Mesenteric fat pad (tissue), 1 donor: Measurements from ENCODE around the gene OXGR1. TPM values are rescaled to one million over a fixed set of nuclear protein-coding genes. Genes with fewer than 3 reads are reported as not detected.
"Not testable (repeated sequence)": the region's sequence is repeated elsewhere in the genome, so short reads cannot be mapped to it uniquely, and the experiment has no call there.

Experiments
- DNase-seq: peaks from one replicate; pipeline ENCODE4 v3.0.0-alpha.2; 2020; ENCODE audit warnings: low spot score
- long read RNA-seq: library from polyadenylated mRNA; unstranded; transcript quantifications from one replicate; pipeline ENCODE4 v2.0.0, GENCODE V29; 2020
- total RNA-seq: library from RNA; stranded (reverse); fragmentation: NEBNext Ultra II Directional; extraction: Animal tissue kit (Norgen Biotek cat#: 25700); gene quantifications from one replicate; pipeline ENCODE4 v1.2.1, GENCODE V29; 2021
- donor health status: DM: yes; HTN: yes; CAD: no.

Gene OXGR1
- 0.42 TPM for total RNA-seq
- long read RNA-seq: 0 reads

DNA sequence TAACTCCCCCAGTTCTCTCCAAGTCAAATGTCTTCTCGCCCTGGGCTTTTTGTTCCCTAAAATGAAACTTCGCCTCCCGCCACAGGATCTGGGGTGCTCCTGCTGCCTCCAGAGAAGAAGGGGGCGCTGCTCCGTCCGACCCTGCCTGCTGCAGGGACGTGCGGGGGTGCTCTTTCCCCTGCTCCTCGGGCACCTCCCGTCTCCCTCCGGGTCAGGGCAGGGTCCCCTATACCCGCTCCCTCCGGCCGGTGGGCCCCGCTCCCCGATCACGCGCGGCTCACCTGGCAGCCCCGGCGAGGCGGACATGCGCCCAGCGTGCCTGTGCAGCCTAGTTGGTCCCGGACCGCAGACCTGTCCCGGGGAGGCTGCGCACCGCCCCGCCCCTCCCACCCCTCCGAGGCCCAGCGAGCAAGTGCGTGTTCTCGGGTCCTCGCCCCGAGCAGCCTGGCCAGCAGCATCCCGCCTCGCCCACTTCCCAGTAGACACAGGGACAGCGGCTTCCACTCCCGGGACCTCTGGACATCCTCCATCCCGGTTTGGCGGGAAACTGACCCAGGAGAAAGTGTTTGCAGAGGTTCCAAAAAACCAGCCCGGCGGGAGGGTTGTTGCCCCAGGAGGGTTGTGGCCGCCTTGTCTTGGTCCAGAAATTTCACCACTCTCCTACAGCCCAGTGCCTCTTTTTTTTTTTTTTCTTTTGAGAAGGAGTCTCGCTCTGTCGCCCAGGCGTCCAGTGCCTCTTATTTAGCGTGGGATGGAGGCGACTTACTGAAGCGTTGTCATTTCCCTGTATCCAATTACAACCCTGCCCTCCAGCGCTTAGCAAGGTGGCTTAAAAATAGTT is at the start of gene OXGR1:
Gene OXGR1, minus strand, starts transcription at position 460 of the 841 bp plus-strand sequence. CDS start 6,717 bp downstream, outside the sequence.
- DNase-seq: no peak

DNA sequence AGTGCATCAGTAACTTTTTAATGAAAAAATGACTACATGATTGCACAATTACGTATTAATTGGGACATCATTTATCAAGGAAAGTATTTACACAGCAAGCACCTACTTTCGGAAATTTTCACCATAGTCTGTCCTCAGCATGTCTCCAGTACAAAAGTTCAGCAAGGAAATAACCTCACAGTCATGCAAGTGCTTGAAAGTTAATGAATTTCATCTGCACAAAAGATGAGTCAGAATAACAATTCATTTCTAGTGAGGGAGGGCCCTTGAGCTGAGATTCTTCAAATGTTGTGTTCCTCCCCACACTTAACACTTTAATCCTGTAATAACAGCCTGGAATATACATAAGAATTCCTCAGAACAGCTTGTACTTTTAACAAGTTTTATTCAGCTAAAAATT is 49.0 kb upstream of the OXGR1 start:
- no peak for DNase-seq

DNA sequence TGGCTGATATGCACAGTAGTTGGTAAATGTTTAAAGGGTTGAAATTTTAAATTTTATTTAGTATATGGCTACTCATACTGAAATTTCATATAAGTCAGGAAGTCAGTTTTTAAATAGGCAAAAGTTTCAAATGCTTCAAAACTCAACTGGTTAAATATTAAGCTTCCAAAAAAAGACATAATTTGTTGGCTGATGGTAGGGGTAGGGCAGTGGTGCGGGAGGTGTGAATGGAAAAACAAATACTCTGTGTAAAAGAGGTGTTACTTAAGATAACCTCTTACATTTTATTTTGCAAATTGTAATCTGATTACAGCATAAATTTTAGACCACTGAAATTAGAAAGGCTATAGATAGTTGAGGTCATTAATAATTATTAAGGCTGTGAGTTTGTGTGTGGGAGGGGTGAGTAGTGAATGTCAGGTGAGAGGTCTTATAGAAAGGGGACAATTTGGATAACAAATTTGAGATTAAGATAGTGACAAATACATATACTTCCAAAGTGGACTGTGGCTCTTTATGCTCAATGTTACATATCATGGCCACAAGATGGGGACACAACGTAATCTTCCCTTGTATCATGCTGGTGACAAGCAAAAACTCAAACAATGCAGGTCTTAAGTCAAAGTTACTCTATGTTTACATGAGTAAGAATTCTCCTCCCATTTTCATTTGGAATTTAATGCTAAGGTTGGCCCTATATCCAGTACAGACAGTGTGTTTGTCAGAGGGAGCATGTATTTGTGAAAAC is 36.6 kb upstream of the OXGR1 start:
- no peak for DNase-seq

DNA sequence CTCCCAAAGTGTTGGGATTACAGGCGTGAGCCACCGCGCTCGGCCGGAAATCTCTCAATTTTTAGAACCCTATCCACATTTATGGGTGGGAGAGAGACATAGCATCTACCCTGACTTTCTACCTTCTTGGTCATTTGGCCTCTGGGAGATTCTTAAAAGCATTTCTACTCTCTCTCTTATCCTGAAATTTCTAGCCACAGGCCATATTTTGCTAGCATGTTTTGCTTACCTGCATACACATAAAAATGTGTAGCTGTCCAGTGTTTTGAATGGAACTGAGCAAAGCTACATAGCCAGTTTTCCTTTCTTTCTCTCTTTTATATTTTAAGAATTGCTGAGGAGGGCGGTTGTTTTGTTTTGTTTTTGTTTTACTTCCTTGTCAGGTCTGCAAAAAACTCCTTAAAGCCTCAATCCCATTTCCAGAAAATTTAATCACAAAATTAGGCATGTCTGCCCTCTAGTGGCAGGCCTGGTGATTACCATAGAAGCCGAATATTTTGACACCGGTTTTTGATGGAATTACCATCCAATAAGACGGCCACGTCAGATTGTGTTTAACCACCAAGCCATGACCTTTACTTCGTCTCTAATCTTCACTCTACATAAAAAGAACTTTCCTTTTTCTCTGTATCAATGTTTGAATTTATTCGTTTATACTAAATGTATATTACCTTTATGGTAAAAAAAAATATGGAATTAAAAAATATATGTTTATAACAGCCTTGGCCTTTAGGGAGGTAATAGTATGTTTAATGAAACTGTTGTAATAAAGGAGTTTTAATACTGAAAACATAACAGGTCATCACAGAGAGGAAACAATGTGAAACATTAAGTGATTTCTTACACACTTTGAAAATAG is 34.4 kb upstream of the OXGR1 start:
- no peak for DNase-seq

DNA sequence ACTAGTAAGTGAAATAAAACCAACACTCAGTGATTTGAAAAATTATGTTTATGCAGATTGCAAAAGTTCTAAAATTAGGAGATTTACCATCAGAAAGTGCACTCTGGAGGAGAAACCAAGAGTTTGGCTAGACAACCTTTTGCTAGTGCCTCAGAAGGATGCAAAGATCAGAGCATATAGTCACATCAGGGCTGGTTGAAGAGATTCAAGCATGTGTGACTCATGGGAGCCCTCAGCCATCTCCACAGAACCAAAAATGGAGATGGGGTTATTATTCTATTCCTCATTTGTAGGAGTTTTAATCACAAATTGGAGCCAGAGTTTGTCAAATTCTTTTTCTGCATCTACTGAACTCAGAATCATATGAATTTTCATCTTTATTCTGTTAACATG is 32.9 kb upstream of the OXGR1 start:
- DNase-seq: no peak

DNA sequence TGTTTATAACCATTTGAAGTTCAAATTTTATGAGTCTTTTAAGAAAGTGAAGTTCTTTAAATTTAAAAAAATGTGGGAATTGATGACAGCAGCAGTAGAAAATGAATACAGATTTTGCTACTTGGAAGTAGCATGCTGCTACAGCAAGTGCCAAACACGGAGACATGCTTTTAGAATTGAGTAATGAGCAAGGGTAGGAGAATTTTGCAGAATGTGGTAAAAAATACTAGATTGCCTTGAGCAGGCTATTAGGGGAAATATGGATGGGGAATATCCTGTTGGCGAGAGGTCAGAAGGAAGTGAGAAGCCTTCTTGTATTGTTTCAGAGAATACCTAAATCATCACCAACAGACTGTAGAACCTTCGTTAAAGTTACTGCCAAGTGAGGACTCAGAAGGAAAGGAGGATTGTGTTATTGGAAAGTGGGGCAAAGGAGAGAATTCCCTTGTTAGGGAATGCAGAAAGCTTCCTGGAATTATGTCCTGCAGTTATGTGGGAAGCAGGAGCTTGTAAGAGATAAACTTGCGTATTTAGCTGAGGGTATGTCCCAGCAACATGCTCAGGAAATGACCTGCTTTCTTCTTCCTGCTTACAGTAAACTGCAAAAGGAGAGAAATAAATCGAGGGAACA is 32.4 kb upstream of the OXGR1 start:
- no peak for DNase-seq

- not testable (repeated sequence) for DNase-seq
Observed at GRCh38 chr13:97023812-97024211, 29.5 kb upstream of the OXGR1 start.

GRCh38 chr13:97023117-97023516 is 28.8 kb upstream of the OXGR1 start:
- no peak for DNase-seq

DNA sequence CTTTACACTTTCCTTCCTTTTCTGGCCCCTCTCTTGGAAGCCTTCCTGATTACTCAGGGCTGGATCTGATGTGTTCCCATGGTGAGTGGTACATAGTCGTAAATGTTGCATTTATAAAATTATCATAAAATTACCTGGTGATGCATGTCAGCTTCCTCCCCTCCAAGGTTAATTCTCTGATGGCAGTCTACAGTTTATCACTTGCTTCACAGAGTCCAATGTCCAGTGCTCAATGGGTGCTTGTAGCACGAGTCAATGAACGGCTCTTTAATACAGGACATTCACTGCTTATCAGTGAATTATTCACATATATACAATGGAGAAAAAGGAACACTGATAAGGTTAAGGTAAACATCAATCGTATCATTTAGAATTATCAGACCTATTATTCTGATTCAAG is 27.0 kb upstream of the OXGR1 start:
- no peak for DNase-seq

DNA sequence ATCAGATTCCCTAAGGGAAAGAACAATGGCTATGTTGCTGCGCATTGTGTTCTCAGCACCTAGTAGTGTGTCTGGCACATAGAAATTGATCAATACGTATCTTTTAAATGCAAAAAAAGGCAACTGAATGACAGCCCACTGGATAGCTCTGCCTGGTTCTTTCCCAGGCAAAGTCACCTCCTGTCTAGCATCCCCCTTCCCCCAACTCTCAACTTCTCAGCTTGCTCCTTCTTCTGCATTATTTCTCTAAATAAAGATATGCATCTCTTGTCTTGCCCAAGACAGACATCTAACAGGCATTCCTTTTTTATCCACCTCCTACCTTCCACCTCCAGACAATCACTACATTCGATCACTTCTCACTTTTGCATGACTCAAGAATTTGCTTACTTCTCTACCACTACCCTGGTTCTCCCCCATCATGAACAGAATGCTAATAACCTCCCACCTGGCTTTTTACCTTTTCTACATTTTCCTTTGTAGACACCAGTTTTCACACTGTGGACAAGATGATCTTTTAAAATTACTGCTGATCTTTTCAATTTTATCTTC is 26.5 kb upstream of the OXGR1 start:
- no peak for DNase-seq

DNA sequence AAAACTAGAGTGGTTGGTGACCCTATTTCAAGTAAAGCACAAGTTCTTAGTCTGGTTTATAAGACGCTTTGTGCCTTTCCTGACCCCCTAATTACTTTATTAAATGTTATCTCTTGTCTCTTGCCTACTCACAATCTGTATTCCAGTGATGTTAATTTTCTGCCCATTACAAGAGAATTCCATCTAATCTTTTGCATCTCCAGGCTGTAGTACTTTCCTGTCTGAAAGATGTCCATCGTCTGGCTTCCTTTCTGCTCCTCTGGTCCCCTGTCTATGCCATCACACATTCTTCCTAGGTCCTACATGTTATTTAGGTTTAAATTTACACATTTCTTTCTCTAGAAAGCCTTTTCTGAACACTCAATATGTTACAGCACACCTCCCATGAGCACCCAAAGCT is 25.9 kb upstream of the OXGR1 start:
- no peak for DNase-seq

DNA sequence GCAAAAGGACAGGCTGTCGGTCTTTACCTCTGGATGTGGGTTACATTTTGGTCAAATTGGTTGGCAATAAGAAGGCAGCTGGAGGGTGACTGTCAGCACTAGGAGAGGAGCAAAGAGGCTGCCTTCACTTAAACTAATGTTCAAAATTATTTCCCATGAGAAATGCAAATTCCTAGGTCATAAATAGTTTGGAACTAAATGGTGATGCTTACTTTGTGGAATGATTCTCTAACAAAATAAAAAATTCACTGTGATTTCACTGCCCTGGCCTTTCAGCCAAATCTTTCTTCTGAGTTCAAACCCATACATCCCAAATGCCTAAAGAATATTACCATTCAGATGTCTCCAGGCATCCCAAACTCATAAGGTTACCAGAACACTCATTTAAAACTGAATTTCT is 25.0 kb upstream of the OXGR1 start:
- DNase-seq: no peak

GRCh38 chr13:97018029-97018819 is 23.9 kb upstream of the OXGR1 start:
- DNase-seq: no peak

DNA sequence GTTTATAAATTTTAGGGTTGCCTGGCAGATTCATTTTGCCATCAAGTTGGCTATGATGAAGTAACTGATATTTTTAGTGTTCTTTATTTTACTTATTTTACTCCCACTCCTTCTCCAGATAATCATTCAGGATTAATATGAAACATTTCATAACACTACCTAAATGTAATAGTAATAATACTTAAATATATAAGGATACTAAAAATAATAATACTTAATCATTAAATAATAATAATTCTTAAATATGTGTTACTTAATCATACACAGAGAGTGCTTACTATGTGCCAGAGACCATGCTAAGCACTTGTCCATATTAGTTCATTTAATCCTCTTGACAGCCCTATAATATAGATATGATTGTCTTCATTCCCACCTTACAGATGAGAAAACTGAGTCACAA is 23.0 kb upstream of the OXGR1 start:
- no peak for DNase-seq

- DNase-seq: no peak
Observed at GRCh38 chr13:97015661-97016350, 21.5 kb upstream of the OXGR1 start.

DNA sequence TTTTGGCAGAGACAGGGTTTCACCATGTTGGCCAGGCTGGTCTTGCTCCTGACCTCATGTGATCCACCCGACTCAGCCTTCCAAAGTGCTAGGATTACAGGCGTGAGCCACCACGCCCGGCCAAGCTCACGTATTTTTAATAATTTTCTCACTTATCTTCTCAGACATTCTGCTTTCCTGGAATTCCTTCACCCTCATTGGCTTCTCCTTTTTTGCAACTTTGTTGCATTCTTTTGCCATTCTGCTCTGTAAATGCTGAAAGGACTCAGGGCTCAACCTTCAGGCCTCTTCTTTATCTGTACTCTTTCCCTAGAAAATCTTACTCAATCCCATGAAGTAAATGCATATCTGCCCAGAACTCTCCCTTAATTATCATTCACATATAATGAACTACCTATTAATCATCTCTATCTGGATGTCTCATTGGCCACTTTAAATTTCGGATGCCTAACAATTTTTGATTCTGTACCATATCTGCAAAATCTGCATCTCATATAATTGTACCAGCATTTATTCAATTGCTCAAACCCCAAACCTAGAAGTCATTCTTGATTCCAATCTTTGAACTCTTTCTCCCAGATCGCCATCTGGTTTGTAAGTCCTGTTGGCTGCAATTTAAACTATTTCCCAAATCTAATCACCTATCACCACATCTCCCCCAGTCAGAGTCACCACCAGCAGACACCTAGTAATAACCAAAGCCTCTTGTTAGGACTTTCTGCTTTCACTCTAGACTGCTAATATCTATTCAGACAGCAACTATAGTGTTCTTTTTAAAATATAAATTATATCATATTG is 18.2 kb upstream of the OXGR1 start:
- no peak for DNase-seq

DNA sequence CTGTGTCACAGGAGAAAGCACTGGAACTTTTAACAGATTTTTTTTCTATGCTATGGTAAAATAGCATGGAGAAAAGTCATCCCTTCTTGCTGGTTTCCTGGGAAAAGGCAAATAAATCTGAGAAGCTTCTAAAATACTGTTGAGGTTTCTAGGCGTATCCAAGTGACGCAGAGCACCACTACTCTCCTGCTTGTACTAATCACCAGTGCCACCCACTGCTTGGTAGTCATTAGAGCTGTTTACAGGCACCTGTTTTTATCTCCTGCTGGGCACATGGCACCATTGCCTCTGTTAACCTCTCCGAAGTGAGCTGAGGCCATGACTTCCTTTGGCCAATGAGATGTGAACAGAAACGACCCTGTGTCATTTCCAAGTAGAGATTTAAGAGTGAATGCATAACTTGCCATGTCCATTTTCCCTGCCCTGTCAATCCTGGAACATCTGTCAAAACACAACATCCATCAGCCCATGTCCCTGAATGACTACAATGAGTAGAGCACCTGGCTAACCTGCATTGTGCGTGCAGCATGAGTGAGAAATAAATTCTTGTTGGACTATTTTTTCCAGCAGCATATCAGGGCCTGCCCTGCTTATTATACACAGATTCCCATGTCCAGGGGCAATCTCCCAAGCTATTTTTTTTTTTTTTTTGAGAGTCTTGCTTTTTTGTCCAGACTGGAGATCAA is 17.3 kb upstream of the OXGR1 start:
- DNase-seq: no peak

DNA sequence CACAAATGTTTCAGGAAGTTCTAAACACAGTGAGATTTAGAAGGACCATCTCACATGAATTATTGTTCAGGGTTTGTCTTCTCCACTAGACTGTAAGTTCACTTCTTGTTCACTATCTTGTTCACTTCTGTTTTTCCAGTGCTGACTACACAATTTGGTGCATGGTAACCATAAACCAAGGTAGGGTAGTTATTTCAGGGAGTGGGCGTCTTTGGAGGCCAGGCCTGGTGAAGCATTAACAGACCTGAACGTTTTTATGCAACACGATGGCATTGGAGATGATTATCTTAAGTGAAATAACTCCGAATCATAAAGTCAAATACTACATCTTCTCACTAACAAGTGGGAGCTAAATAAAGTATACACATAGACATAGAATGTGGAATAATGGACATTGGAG is 14.4 kb upstream of the OXGR1 start:
- no peak for DNase-seq
